Stomach smooth muscle (tissue), 2 donors: ENCODE data around the gene IRGM.

Experiments used
- H3K27ac ChIP-seq: one replicate; pipeline ENCODE4 v1.7.0; 2013; ENCODE audit warnings: mild to moderate bottlenecking, low read length, inconsistent platforms
- H3K27me3 ChIP-seq, 2 donors: one replicate each; pipeline ENCODE4 v1.7.0; 2013; ENCODE audit warnings: low read length in 2 of 2; ENCODE audit not compliant: insufficient read depth in 2 of 2, control insufficient read depth in 1 of 2
- H3K36me3 ChIP-seq, 2 donors: one replicate each; pipeline ENCODE4 v1.7.0; 2013; ENCODE audit warnings: low read length in 2 of 2; ENCODE audit not compliant: control insufficient read depth in 2 of 2, insufficient read depth in 2 of 2
- H3K4me1 ChIP-seq: one replicate; pipeline ENCODE4 v1.7.0; 2013; ENCODE audit warnings: low read length; ENCODE audit not compliant: control insufficient read depth, insufficient read depth
- H3K4me3 ChIP-seq, 2 donors: one replicate each; pipeline ENCODE4 v1.7.0; 2013; ENCODE audit warnings: low read length in 2 of 2
- H3K9ac ChIP-seq, 2 donors: one replicate each; pipeline ENCODE4 v1.7.0; 2013; ENCODE audit warnings: low read length in 2 of 2, mild to moderate bottlenecking in 1 of 2
- H3K9me3 ChIP-seq, 2 donors: one replicate each; pipeline ENCODE4 v1.7.0; 2013; ENCODE audit warnings: low read length in 2 of 2; ENCODE audit not compliant: control insufficient read depth in 2 of 2
- donor health status: healthy.
- donor health status: Pancreatic carcinoma.

Gene IRGM

GRCh38 chr5:150895431-150896428 lies 49.4 kb downstream of the IRGM start:
- Histone ChIP-seq H3K9me3 (peaks cover 59 to 66% of the 10 kb centered on the region in 2 donors), H3K36me3 (peaks cover 23 to 24% of the 10 kb centered on the region in 2 donors)

More at GRCh38 chr5:150895431-150896428, 49.4 kb downstream of the IRGM start:
- Histone ChIP-seq H3K4me3 (no peak overlapping the region), H3K9ac (no peak overlapping the region), H3K27ac (no peak overlapping the region), H3K4me1 (no peaks in the 10 kb centered on the region), H3K27me3 (no peaks in the 10 kb centered on the region)
